ENCODE results near the gene CHDH.

CHDH gene

DNA sequence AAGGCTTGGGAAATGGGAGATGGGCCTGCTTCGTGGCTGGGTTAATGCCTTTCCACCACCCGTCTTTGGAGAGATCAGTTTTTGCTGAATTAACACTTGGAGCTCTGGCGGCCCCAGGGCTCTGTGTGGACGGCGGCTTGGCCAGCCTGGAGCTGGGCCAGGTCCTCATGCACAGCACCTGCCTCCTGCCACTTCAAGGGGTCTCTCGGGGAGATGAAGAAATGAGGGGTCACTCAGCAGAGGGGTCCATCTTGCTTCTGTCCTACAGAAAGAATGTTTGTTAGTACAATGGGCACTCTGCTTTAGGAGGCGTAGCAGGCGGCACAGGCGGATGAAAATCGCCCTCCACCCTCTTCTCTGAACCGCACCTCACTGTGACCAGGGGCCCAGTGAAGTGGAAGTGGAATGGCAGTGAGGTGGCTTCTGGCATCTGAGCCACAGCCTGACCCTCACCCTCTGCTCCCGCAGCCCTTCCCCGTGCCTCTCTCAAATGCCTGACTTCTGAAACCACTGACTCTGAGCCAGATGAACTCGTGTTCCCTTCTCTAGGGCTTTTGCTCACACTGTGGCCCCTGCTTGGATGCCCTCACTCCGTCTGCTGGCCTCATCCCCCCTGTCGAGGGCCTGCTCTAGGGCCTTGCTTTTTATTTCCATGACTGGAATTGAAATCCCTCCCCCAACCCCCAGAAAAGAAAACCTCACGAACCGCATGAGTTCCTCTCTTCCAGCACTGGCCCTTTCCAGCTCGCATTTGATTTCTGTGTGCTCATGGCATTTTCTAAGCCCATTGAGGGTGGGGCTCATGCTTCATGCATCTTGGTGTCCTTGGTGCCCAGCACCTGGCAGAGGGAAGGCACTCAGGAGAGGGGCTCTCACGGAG lies 42.2 kb downstream of the CHDH start:
- FAIRE-seq (no peak), DNase-seq (ENCODE audit: insufficient read length) (no peak)
- TF ChIP-seq TAF1 (IDR thresholded peaks at IDR 0.05; ENCODE audit: borderline replicate concordance, low read depth, low read length) = no peak

DNA sequence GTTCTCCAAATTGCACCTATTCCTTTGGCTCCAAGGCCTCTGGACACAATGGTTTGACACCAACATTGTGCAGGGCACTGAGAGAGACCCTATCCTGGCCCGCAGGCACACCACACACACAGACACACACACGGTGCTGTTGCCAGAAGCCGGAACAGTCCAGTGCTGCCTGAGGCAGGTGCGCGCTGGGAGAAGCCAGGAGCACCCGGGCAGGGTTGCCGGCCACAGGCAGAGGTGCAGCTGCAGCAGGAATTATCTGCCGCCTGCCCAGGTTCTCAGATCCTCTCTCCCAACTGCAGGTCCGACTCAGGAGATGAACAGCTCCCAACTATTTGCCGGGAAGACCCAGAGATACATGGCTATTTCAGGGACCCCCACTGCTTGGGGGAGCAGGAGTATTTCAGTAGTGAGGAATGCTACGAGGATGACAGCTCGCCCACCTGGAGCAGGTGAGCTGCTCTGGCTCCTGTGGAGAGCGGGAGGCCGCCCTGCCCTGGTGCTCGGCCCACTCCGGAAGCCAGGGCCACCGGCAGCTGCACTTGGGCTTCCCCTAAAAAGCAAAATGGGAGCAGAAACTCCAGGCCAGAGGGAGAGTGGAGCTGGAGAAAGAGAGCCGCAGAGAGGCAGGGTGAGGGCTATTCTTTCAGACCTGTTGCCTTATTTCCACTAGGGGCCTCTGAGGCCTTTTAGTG lies 42.9 kb downstream of the CHDH start:
- no peak for FAIRE-seq
- TF ChIP-seq TAF1 (IDR thresholded peaks at IDR 0.05; ENCODE audit: borderline replicate concordance, low read depth, low read length) (no peak), POLR2A (IDR thresholded peaks at IDR 0.05; ENCODE audit: low read depth, low read length) (no peak), POLR2AphosphoS5 (IDR thresholded peaks at IDR 0.05; ENCODE audit: low read depth, low read length) (no peak)

DNA sequence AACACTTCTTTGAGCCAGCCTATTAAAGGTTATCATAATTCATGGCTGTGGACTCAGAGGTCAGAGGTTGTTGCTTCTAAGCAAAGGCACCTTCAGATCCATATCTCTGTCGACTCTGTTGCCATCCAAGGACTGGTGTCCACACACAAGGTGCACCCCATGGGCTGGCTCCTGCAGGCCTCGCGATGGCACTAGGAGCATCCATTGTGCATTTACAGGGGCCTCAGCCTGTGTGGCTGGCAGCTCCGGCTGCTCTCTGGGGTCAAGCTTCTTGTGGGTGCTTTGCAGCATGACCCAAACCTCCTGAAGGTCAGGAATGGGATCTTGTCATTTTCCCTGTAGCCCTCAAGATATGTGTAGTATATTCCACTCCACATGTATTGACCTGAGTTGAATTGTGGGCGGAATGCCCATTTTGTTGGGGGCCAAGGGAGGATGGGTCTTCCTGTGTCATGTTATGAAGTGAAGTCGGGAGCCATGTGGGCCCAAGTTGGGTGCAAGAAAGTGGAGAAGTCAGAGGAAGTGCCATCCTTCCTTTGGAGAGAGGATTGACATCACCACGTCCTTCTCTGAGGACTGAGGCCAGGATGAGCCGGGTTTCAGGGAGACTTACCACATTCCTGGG lies 43.9 kb downstream of the CHDH start:
- FAIRE-seq (no peak), DNase-seq (ENCODE audit: insufficient read length) (no peak)
- TF ChIP-seq POLR2A (IDR thresholded peaks at IDR 0.05; ENCODE audit: low read depth, low read length) (no peak), POLR2AphosphoS5 (IDR thresholded peaks at IDR 0.05; ENCODE audit: low read depth, low read length) (no peak), TAF1 (IDR thresholded peaks at IDR 0.05; ENCODE audit: borderline replicate concordance, low read depth, low read length) (no peak)

More for the DNA sequence above, 42.9 kb downstream of the CHDH start:
- no peak for DNase-seq (ENCODE audit: insufficient read length)

DNA sequence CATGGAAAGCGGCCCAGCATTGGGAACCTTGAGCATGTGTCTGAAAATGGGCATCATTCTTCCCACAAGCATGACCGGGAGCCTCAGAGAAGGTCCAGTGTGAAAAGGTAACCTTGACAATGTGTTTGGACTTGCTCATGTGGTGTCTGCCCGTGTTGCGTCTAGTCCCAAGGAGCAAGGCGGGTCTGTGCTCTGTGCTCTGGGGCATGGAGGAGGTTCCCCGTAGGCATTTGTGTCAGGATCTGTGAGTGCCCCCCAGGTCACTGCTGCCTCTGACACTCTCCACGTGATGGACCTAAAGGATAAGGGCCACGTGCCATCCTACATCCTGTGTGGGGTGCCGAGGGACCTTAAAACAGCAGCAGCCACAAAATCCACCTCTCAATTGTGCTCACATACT lies 44.9 kb downstream of the CHDH start:
- FAIRE-seq = no peak
- no peak for DNase-seq (ENCODE audit: insufficient read length)
- no peak for TF ChIP-seq POLR2A (IDR thresholded peaks at IDR 0.05; ENCODE audit: low read depth, low read length)
- no peak for TF ChIP-seq TAF1 (IDR thresholded peaks at IDR 0.05; ENCODE audit: borderline replicate concordance, low read depth, low read length)
- TF ChIP-seq POLR2AphosphoS5 (IDR thresholded peaks at IDR 0.05; ENCODE audit: low read depth, low read length) = no peak

DNA sequence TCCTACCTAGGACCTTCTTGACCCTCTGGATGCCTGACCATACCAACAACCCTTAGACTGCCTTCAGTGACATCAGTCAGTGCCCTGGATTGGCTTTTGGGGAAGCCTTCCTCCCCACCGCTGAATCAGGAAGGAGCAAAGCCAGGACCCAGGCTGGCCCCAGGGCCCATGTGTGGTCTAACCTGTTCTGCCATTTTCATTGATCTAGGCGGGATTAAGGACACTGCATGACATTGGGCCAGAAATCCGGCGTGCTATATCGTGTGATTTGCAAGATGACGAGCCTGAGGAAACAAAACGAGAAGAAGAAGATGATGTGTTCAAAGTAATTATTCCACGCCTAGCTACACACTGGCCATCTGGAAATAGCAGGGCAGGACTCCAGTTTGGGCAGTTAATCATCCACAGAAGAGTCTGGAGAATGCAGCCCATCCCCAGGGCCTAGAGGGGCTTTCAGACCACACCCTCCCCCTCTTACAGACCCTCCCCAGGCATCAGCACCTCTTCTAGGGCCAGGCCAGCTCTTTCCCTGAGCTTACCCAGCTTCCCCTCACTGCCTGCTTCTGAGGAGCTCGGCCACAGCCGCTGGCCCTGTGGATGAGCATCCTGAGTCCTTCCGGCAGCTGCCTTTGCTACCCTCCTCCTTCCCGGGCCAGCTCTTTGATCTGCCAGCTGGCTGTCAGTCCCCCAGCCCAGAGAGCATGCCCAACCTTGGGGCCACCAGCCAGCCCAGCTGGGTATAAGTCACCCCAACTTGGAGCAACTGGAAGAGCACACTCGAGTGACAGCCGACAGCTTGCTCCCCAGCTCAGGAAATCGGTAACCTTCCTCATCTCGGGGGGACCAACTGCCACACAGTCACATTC lies 45.9 kb downstream of the CHDH start:
- TF ChIP-seq POLR2AphosphoS5 (IDR thresholded peaks at IDR 0.05; ENCODE audit: low read depth, low read length) (no peak), TAF1 (IDR thresholded peaks at IDR 0.05; ENCODE audit: borderline replicate concordance, low read depth, low read length) (no peak), POLR2A (IDR thresholded peaks at IDR 0.05; ENCODE audit: low read depth, low read length) (no peak)
- FAIRE-seq (no peak), DNase-seq (ENCODE audit: insufficient read length) (no peak)

DNA sequence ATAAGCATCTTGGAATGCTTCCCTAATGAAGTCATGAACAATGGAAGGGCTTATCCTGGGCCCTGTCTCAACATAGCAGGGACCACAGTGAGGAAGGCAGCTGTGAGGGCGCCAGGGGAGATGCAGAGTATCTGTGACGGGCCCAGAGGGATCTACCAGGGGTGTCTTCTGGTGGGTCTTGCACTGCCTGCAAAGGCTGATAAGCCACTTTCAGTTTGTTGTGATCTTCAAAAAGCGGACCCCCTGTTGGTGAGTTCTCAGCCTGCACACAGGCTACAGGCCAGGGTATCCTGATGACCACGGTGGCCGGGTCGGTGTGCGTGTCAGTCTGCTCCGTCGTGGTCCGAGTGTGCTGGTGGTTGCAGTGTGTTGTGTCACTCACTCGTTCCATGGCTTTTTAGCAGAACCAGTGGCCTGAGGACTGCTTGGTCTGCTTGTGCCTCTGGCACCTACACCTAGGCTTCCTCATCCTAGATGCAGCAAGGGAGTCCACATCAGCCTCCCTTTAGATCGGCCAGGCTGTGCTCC lies 46.8 kb downstream of the CHDH start:
- TF ChIP-seq POLR2AphosphoS5 (IDR thresholded peaks at IDR 0.05; ENCODE audit: low read depth, low read length) (no peak), TAF1 (IDR thresholded peaks at IDR 0.05; ENCODE audit: borderline replicate concordance, low read depth, low read length) (no peak), POLR2A (IDR thresholded peaks at IDR 0.05; ENCODE audit: low read depth, low read length) (no peak)
- DNase-seq (ENCODE audit: insufficient read length) (no peak), FAIRE-seq (no peak)

DNA sequence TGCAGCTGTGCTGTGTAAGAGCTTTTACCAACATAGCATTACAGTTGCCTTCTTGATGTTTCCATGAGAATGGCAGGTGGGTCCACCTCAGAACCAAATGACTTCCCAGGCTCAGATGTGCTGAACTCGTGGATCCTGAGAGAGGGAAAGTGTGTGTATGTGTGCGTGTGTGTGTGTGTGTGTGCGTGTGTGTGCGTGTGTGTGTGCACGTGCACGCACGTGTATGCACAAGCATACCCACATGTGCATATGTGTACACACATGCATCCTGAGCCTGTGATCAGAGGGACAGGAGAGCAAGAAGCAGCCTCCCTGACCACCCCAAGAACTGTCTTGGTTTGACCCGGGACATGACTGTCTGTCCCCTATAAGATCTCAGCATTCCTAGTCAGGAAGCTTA lies 48.1 kb downstream of the CHDH start:
- TF ChIP-seq POLR2A (IDR thresholded peaks at IDR 0.05; ENCODE audit: low read depth, low read length) = no peak
- no peak for TF ChIP-seq POLR2AphosphoS5 (IDR thresholded peaks at IDR 0.05; ENCODE audit: low read depth, low read length)
- no peak for TF ChIP-seq TAF1 (IDR thresholded peaks at IDR 0.05; ENCODE audit: borderline replicate concordance, low read depth, low read length)
- DNase-seq (ENCODE audit: insufficient read length) = no peak
- FAIRE-seq = no peak

DNA sequence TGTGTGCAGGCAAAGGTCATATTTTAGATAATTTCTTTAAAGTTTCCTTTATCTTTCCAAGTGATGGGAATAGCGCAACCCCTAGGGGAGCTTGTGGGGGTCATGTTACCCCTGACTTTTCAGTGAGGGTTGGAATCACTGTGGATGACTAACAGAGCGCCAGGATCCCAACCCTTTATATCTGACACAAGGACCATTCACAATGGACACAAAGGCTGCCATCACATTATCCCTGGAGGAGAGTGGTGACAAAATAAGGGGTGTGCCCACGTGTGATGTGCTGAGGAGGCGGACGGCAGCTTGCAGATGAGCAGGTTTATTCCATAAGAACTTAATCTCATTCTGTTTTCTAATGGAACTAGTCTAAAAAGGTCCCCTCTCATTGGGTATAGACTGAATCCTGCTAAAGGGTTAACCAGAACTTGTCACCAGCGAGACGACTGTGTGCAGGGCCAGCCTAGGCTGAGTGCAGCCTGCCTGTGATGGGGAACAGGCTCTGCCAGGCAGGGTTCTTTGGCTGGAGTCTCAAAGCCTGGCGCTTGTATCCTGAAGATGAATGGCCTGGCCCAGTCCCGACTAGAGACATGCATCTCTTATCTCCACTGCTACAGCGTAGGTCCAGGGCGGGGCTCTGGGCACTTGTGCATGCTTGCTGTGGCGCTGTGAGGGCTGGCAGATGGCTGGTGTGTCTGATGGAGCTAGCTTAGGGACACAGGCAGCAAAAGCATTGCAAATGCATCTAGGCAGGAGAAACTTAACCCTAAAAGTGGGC lies 50.2 kb downstream of the CHDH start:
- no peak for DNase-seq (ENCODE audit: insufficient read length)
- TF ChIP-seq POLR2A (IDR thresholded peaks at IDR 0.05; ENCODE audit: low read depth, low read length) (no peak), TAF1 (IDR thresholded peaks at IDR 0.05; ENCODE audit: borderline replicate concordance, low read depth, low read length) (no peak), POLR2AphosphoS5 (IDR thresholded peaks at IDR 0.05; ENCODE audit: low read depth, low read length) (no peak)
- no peak for FAIRE-seq

DNA sequence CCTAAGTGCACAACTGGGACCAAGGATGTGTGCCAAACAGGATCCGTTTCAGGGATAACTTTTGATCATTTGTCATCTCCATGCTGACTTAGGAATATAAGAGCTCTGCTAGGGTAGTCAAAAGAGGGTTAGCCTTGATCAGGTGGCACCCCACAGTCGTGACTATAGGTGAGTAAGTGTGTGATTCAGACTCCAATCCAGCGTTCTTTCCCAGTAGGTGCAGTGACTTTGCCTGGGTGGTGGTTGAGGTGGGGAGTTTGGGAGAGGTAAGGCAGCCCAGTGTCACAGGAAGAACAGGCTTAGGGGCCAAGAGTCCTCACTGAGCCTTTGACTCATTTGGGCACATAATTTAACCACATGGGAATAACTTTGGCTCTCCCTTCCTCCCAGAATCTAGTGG lies 51.0 kb downstream of the CHDH start:
- FAIRE-seq (no peak), DNase-seq (ENCODE audit: insufficient read length) (no peak)
- TF ChIP-seq TAF1 (IDR thresholded peaks at IDR 0.05; ENCODE audit: borderline replicate concordance, low read depth, low read length) (no peak), POLR2A (IDR thresholded peaks at IDR 0.05; ENCODE audit: low read depth, low read length) (no peak), POLR2AphosphoS5 (IDR thresholded peaks at IDR 0.05; ENCODE audit: low read depth, low read length) (no peak)

DNA sequence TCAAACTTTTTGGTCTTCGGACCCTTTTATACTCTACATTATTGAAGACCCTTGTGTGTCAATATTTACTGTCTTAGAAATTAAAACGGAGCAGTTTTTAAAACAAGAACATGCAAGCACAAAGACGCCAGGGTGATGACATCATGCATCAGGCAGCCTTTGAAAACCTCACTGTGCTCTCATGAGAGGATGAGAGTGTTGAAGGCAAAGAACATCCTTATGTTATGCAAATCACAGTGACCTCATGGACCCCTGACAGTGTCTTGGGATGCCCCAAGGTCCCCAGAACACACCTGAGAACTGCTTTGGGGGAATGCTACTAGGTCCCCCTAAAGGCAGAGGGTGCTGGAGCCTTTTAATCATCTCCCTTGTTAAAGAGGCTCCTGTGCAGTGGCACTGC lies 51.6 kb downstream of the CHDH start:
- TF ChIP-seq POLR2AphosphoS5 (IDR thresholded peaks at IDR 0.05; ENCODE audit: low read depth, low read length) (no peak), POLR2A (IDR thresholded peaks at IDR 0.05; ENCODE audit: low read depth, low read length) (no peak), TAF1 (IDR thresholded peaks at IDR 0.05; ENCODE audit: borderline replicate concordance, low read depth, low read length) (no peak)
- DNase-seq (ENCODE audit: insufficient read length) (no peak), FAIRE-seq (no peak)

Data from GM12892 (cell line).